ENCODE measurements around the gene CDC42BPG.

Gene CDC42BPG

DNA sequence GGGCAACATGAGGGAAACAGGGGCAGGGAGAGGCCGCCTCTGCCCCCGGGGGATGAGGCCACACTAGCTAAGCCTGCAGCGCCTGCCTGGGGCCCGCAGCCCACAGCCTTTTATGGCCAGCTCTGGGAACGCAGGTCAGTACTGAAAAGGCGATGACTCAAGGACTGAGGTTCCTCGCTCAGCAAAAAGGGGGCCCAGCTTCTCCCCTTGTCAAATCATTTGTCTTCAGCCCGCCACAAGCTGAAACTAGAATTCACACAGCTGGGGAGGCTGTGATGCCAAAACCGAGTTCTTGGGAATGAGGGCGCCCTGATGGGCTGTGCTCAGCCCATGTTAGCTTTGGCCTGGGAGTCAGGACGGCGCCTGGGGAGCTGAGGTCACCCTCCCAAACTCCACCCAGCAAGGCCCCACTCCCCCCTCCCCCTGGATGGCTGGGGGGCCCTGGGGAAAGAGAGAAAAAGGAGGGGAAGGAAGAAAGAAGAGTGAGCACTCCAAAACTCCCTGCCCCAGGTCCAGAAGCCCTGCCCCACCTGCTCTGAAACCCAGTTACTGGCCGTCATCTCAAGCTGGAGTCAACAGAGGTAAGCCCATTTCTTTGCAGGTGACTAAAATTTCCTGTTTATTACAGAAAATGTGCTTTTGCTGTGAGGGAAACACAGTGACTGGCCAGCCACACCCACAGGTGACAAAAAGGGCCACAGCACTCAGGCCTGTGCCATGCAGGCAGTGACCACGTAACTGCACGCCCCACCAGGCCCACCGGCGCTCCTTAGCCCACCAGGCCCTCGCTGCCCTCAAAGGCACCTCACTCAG, 20.2 kb upstream of the CDC42BPG start:
- DNase-seq (ENCODE audit: low spot score): no peak

GRCh38 chr11:64864135-64864472, 19.7 kb upstream of the CDC42BPG start:
- FAIRE-seq (no peak), DNase-seq (ENCODE audit: low spot score) (no peak)

More for the DNA sequence above, 20.2 kb upstream of the CDC42BPG start:
- FAIRE-seq: no peak

GRCh38 chr11:64863391-64864060, 19.1 kb upstream of the CDC42BPG start:
- FAIRE-seq: no peak
- DNase-seq (ENCODE audit: low spot score): no peak

DNA sequence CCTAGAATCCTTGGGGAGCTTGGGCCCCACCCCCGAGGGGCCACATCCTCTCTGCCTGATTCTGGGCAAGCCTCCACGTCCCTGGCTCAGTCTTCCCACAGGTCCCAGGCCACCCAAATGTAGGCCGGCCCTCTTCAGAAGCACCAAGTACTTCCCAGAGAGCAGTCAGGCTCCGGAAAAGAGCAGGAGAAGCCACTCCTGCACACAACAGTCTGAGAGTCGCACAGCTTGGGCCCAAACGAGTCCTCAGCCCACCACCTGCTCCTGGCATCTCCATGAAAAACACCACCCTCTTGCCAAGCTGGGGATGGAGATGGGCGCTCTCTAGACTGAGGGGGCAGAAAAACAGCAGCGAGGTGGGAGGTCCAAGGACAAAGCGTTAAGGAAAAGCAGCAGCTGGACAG, 18.5 kb upstream of the CDC42BPG start:
- FAIRE-seq (no peak), DNase-seq (ENCODE audit: low spot score) (no peak)

DNA sequence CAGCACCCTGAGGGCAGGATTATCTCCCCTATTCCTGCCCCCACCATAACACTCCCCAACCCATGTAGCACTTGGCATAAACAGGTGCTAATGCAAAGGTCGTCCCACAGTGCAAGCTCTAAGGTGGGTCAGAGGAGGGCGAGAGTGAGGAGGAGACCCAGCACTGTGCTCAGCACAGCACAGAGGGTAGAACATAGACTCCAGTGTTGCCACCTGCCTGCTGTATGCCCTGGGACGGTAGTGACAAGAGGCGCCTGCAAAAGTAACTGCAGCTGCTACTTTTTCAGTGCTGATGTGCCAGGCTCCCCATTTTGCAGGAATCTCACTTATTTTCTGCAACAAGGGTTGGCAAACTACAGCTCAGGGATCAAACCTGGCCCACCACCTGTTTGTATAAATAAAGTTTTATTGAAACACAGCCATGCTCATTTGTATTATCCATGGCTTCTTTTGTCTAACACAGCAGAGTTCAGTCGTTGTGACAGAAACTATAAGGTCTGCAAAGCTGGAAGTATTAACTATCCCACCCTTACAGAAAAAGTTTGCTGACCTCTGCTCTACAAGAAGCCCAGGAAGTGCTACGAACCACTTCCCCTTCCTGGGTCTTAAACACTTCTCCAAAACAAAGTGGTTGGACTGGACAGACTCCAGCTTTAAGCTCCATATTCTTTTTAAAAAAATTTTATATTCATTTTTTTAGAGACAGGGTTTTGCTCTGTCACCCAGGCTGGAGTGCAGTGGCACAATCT, 16.9 kb upstream of the CDC42BPG start:
- FAIRE-seq: no peak
- DNase-seq (ENCODE audit: low spot score): no peak

GRCh38 chr11:64859542-64860414, 15.3 kb upstream of the CDC42BPG start:
- DNase-seq (ENCODE audit: low spot score) (no peak), FAIRE-seq (no peak)

DNA sequence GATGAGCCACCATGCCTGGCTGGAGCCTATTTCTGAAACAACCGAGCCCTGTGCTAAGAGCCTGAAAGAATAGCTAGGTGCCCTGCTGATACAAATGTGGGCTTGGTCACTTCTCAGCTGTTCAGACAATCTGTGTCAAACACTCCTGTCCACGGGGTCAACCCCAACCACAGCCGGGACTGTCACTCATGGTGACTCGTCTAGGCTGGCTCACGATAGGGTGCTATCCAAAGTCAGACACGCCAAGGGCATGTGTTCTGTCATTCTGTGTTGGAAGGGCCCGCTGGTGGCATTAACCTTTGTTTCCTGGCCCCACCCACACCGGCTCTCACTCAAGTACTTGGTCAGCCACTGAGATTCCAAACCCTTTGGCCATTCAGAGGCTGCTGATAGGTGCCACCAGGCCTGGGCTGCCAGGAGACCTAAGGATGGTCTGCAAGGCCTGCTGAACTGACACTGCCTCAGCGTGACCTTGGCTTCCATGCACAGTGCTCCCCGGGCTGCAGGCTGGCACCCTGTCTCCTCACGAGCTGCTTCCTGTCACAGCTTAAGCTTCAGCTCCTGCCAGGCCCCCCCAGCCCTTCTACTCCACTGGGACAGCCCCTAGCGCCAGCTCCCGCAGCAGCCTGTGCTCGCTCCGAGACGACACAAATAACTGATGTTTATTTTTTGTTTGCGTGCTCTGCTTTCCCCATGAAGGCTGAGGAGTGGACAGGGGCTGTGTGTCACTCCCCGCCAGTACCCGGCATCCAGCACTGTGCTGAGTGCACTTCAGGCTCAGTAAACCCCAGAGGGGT, 14.2 kb upstream of the CDC42BPG start:
- FAIRE-seq (no peak), DNase-seq (ENCODE audit: low spot score) (peak; percentile 49)

DNA sequence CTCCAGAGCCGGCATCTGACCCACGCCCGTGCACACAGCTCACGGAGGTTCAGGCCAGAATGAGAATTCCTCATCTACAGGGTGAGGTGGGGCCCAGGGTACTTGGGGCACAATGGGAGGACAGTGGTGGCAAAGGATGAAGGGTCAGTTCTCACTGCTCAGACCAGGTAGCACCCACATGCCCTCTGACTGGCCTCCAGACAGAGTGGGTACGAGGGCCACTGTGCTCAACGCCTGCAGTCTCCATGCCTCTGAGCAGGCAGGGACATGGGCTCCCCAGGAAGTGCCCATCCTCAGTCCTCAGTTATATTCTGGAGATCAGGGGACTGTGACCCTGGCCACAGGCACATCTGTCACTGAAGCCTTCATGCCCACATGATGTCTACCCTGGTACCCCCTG, 13.0 kb upstream of the CDC42BPG start:
- DNase-seq (ENCODE audit: low spot score) (no peak), FAIRE-seq (no peak)

GRCh38 chr11:64856382-64857227, 12.2 kb upstream of the CDC42BPG start:
- peak; percentile 87 for FAIRE-seq
- DNase-seq (ENCODE audit: low spot score): peak; percentile 93

- FAIRE-seq (no peak), DNase-seq (ENCODE audit: low spot score) (peak; percentile 40)
Measured at GRCh38 chr11:64855596-64856304, 11.3 kb upstream of the CDC42BPG start.

- peak; percentile 86 for FAIRE-seq
- peak; percentile 94 for DNase-seq (ENCODE audit: low spot score)
Measured at GRCh38 chr11:64854534-64855502, 10.4 kb upstream of the CDC42BPG start.

- FAIRE-seq (no peak), DNase-seq (ENCODE audit: low spot score) (no peak)
Measured at GRCh38 chr11:64854157-64854533, 9.7 kb upstream of the CDC42BPG start.

DNA sequence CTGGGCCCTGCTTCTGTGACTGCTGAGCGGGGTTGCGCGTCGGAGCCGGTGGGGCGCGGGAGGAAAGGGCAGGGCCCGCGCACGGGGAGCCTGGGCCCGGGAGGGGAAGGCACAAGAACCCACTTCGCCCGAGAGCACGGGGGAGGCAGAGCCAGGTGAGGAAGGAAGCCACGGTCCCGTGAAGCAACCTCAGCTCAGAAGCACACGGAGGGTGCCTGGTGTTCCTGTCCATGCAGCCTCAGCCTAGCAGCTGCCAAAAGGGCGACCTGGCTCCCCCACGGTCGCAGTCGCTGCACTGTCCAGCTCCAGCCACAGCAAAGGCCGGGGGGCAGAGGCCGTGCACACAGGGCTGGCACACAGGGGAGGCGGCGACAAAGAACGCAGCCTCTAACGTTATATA, 9.3 kb upstream of the CDC42BPG start:
- DNase-seq (ENCODE audit: low spot score): no peak
- FAIRE-seq: no peak

GRCh38 chr11:64852804-64853509, 8.5 kb upstream of the CDC42BPG start:
- FAIRE-seq (no peak), DNase-seq (ENCODE audit: low spot score) (no peak)

DNA sequence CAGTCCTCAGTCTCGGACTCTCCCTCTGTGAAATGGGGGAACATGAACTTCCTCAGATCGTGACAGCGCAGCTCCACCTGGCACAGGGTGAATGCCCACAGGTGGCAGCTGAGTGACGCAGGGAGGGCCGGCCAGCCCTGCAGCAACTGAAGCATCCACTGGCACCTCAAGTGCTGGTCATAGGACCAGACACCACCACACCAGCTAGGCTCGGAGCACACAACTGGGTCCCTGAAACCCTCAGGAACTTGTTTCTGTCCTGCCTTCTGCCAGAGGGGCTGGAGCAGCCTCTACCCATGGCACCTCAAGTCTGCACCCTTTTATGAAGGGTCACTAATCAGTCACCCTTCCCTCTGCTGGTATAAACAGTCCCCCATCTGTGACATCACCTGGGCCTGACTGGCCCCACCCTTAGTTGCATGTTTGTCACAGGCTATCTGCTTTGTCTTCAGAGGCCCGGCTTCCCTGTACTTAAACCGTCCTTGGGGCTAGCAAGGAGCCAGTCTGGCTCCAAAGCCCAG, 7.4 kb upstream of the CDC42BPG start:
- no peak for FAIRE-seq
- no peak for DNase-seq (ENCODE audit: low spot score)

GRCh38 chr11:64850979-64851567, 6.6 kb upstream of the CDC42BPG start:
- FAIRE-seq (no peak), DNase-seq (ENCODE audit: low spot score) (no peak)

Measured in RCC 7860 (cell line).